Endometrial microvascular endothelial cells (primary cell): ENCODE measurements around the gene FREM2. TPM values are rescaled to one million over a fixed set of nuclear protein-coding genes. Genes with fewer than 3 reads are reported as not detected.

Experiments used
- in situ Hi-C: cut with HindIII; loops from 2 replicates; pipeline ENCODE4 v1.10.0; 2017; ENCODE audit warnings: low sequenced_read_pairs, low pct_unique_long_range_greater_than_20kb; ENCODE audit errors: inconsistent ontology term
- total RNA-seq: library from RNA; depleted of rRNA; stranded (reverse); fragments of >200 nt; gene quantifications from one replicate; pipeline ENCODE4 v1.2.3, GENCODE V29; 2015; ENCODE audit errors: inconsistent ontology term

FREM2 gene
- total RNA-seq, 1 donor from 2014 or later: not detected

DNA sequence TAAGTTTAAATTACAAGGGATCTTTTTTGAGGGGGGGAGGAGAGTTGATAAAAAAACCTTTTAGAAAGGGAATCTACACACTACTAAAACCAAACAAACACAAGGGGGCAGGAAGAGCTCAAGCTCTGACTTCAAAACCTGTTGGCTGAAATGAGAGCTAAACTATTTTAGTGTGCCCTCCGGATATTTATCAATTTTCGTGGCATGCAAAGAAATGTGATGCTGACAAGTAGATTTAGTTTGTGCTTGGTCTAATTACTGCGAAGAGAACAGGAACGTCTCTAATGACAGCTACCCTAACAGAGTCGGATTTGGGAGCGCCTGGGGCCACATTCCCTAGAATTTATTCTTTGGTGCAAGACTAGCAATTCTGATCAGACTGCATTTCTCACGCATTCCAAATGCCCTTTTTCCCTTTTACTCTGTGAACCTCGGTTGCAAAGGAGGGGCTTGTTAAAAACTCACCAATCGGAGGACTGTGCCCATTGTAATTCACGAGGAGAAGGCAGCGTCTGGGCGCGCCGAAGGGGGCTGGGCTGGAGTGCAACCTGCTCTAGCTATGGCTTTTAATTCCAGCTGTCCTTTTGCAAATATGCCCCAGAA, 802 bp upstream of the FREM2 start:
- in situ Hi-C loops: no loop called here

DNA sequence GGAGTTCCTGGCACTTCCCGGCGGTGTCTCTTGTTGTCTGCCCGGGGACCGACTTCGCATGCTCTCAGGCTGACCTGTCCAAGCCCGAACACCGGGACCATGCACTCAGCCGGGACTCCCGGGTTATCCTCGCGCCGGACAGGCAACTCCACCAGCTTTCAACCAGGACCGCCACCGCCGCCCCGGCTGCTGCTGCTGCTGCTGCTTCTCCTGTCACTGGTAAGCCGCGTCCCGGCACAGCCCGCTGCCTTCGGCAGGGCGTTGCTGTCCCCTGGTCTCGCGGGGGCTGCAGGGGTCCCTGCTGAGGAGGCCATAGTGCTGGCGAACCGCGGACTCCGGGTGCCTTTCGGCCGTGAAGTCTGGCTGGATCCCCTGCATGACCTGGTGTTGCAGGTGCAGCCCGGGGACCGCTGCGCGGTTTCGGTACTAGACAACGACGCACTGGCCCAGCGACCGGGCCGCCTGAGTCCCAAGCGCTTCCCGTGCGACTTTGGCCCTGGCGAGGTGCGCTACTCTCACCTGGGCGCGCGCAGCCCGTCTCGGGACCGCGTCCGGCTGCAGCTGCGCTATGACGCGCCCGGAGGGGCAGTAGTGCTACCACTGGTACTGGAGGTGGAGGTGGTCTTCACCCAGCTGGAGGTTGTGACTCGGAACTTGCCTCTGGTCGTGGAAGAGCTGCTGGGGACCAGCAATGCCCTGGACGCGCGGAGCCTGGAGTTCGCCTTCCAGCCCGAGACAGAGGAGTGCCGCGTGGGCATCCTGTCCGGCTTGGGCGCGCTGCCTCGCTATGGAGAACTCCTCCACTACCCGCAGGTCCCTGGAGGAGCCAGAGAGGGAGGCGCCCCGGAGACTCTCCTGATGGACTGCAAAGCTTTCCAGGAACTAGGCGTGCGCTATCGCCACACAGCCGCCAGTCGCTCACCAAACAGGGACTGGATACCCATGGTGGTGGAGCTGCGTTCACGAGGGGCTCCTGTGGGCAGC, 661 bp downstream of the FREM2 start:
- in situ Hi-C loops: no loop called here

GRCh38 chr13:38688674-38689073, 1.8 kb downstream of the FREM2 start:
- in situ Hi-C loops: no loop called here

DNA sequence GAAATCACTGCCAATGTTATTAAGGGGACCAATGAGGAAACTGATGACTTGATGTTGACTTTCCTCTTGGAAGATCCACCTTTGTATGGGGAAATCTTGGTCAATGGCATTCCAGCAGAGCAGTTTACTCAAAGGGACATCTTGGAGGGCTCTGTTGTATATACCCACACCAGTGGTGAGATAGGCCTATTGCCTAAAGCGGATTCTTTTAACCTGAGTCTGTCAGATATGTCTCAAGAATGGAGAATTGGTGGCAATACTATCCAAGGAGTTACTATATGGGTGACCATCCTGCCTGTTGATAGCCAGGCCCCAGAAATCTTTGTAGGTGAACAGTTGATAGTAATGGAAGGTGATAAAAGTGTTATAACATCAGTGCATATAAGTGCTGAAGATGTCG, 3.4 kb downstream of the FREM2 start:
- in situ Hi-C loops: no loop called here

DNA sequence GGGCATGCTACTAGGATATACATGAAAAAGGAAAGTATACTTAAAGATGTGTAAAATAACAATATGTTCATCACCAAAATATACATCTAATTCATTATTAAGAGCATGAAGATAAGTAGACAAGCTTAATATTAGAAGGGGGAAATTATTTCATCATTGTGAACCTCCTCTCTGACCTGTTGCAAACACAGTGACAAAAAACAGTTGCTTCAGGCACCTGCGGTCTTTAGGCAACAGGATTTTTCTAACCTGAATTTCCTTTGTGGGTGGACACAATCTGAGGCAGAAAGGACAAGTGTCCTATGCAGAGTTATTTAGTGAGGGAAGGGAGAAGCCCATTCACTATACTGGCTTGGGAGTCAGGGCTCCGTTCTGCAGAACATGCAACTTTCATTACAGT, 6.3 kb downstream of the FREM2 start:
- in situ Hi-C loops: no loop called here

GRCh38 chr13:38693641-38694040, 6.8 kb downstream of the FREM2 start:
- in situ Hi-C loops: no loop called here

GRCh38 chr13:38697197-38697596, 10.3 kb downstream of the FREM2 start:
- in situ Hi-C loops: no loop called here

- in situ Hi-C loops: no loop called here
These were observed 10.9 kb downstream of the FREM2 start for GRCh38 chr13:38697628-38698333.

DNA sequence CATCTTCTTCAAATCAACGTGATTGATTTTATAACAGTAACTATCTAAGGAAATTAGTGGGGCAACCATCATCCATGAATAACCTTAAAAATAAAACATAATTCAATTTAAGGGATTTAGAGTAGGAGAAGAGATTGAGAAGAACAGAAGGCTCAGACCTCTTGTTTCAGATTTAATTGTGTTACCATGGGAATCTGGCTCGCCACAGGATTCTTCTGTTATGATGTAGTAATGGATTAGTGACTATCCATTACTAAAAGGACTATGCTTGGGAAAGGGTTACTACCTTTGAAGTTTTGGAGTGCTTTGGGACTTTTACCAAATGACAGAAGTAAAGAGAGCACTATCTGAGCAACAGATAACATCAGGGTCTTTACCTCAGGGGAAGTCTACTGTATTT, 13.2 kb downstream of the FREM2 start:
- in situ Hi-C loops: no loop called here

- in situ Hi-C loops: no loop called here
These were observed 15.8 kb downstream of the FREM2 start for GRCh38 chr13:38702669-38703068.

DNA sequence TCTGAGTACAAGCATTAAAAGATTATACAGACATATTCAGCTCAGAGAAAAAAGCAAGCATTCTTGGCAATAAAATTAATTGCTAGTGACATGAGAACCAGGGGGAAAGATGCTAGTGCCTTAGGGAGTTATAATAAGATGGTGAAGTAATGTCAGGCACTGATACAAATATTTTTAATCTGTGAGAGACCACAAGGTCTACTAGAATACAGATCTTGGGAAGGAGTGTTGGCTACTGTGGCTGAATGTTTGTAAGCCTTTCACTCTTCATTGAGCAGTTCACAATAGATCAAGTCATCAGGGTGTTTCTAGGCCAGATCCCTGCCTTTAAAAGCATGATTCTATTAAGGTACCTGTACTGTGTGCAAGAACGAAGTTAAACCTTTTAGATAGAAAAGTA, 16.4 kb downstream of the FREM2 start:
- in situ Hi-C loops: no loop called here

- in situ Hi-C loops: no loop called here
These were observed 18.5 kb downstream of the FREM2 start for GRCh38 chr13:38705365-38705764.

DNA sequence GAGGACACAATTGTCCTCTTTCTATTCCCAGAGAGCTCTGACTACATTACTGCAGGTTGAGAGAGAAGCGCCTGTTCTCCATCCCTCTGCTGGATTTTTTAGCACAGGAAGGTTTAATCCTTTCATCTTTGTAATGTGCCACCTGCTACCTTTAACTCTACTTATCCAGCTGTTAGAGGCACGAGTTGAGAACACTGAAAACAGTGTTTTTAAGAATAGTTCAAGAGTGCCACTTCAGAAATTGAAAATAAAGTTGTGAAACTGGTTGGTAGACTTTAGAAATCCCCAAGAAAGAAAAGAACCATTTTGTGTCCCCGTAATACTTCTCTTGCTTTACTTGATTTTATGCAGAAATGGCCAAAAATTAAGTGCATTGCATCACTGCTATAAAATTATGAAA, 20.6 kb downstream of the FREM2 start:
- in situ Hi-C loops: no loop called here

DNA sequence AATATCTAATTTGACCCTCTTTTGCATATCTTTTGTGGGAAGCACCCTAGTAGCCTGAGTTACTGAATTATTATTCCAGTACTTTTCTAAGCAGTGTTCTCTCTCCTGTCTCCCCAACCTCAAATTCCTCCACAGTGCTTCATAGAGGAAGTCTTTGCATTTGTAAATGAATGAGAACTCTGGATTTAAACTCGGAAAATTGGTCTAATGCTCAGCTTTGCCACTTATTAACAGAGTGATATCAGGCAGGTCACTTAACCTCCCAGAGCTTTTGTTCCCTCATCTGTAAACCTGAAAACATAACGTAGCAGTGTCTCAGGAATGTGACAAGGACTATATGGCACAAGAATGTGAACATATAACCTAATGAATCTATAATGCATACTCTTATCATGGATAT, 26.2 kb downstream of the FREM2 start:
- in situ Hi-C loops: no loop called here

GRCh38 chr13:38718374-38718773, 31.5 kb downstream of the FREM2 start:
- in situ Hi-C loops: no loop called here

DNA sequence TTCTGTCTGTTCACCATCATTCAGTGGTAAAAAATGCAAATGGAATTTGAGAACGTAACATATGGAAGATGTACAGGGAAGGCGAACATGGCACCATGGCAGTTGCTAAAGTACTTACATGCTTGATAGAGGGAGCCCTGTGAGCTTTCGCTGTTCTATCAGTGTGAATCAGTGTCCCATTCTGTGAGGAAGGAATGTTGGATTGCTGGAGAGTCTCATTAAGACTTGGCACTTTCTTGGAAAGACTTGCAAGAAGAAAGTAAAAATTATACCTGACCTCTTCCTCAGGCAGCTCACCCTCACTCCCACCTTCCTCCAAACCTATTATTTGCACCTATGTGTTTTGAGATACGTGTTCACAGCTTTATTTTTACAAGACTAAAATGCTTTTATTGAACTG, 43.5 kb downstream of the FREM2 start:
- in situ Hi-C loops: no loop called here

DNA sequence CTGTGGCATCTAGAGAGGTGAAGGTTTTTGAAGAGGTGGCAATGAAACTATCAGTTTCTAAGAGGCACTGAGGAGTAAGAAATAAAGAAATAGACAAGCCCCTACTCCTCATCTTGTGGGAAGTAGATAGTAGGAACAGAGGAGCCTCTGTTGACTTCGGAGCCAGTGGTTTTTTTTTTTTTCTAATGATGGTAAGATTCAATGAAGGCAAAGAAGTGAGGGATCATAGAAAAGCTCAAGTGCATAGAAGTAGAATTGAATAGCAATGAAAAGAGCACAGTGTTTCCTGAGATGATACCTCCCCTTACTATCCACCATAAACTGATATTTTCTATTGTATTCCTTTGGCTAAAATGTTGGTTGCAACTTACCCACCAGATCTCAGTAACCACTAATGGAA, 46.3 kb downstream of the FREM2 start:
- in situ Hi-C loops: no loop called here

DNA sequence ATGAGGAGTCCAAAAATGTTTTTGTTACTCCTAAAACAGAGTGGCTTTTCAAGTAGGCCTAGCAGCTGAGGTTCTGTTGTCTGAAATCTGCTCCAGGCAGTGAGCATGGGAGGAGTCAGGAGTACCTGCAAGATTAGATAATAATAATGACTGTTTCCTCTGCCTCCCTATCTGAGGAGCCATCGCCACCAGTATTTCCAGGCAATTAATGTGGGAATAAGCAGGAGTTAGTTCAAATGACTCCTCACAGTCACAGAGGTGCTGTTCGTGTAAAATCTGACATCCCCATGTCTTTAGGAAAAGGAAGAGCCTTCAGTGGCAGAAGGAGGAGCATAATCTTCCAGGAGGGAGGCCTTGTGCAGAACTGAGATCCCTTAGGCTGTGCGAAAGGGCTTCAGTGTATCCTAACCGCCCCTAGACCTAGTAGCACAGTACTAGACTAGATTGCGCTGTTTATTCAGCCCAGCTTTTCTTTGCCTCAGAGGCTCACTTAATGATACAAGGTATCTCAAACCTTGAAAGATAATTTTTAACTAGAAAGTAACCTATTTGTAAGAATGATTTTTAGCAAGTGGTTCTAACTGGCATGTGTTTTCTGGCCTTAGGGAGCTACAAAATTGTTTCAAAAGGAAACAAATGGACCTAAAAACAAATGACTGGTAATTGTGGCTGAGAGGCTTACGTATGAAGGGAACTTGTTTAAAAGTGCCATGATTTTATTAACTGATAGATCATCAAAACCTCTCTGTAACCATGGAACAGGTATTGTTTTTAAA, 49.0 kb downstream of the FREM2 start:
- in situ Hi-C loops: no loop called here

DNA sequence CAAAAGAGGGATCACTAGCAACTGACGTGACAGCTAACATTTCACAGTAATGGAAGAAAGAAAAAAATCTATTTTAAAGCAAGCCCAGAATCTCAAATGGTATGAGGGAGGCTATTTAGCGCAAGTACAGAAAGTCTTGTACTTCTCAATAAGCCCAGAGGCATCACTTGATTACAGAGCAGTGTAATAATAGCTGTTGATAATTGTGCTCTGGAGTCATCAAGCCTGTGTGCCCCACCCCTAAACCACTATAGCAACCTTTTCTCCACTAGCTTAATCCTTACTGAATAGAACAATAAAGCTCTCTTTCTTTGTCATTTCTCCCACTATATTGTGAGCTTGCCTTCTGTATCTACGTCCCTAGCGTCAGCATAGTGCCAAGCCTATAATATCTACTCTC, 56.6 kb downstream of the FREM2 start:
- in situ Hi-C loops: no loop called here
